HepG2 (cell line): ENCODE measurements around the gene SOX8. TPM values are rescaled to one million over a fixed set of nuclear protein-coding genes. Genes with fewer than 3 reads are reported as not detected.

Source experiments
- CBX2 ChIP-seq, 2 experiments: fragments of 200-600 bp in 1 of 2; sonication (generic); formaldehyde crosslinking in 1 of 2; IDR thresholded peaks; 2 replicates each; pipeline versions ENCODE4 v1.7.0 to v1.8.1; 2018 to 2022; ENCODE audit warnings: low read depth in 2 of 2, low read length in 1 of 2, mild to moderate bottlenecking in 1 of 2, missing genetic modification reagents in 1 of 2
- CCDC6 ChIP-seq: sonication (generic); formaldehyde crosslinking; IDR thresholded peaks from 2 replicates; pipeline ENCODE4 v1.8.1; 2022; ENCODE audit warnings: mild to moderate bottlenecking, missing genetic modification reagents, moderate library complexity
- DMTF1 ChIP-seq: sonication (generic); formaldehyde crosslinking; IDR thresholded peaks from 2 replicates; pipeline ENCODE4 v1.4.0; 2020; ENCODE audit warnings: mild to moderate bottlenecking, missing genetic modification reagents
- GTF3A ChIP-seq: sonication (generic); formaldehyde crosslinking; conservative IDR thresholded peaks from 2 replicates; pipeline ENCODE4 v1.4.0; 2020; ENCODE audit warnings: mild to moderate bottlenecking, missing genetic modification reagents
- KMT2A ChIP-seq: sonication (generic); formaldehyde crosslinking; IDR thresholded peaks from 2 replicates; pipeline ENCODE4 v1.4.0; 2020; ENCODE audit warnings: missing genetic modification reagents
- MEIS1 ChIP-seq: sonication (generic); formaldehyde crosslinking; IDR thresholded peaks from 2 replicates; pipeline ENCODE4 v1.9.0; 2021; ENCODE audit warnings: mild to moderate bottlenecking, missing genetic modification reagents, moderate library complexity, borderline replicate concordance
- NONO ChIP-seq, 2 experiments: fragments of 450-650 bp in 1 of 2; sonication (generic) in 1 of 2; formaldehyde crosslinking in 1 of 2; IDR thresholded peaks in 1 of 2; conservative IDR thresholded peaks in 1 of 2; 2 replicates each; pipeline versions ENCODE4 v1.6.1 to v1.8.0; 2017 to 2022; ENCODE audit warnings: mild to moderate bottlenecking in 1 of 2, missing genetic modification reagents in 1 of 2, moderate library complexity in 1 of 2
- PCBP1 ChIP-seq: fragments of 200-400 bp; formaldehyde crosslinking; IDR thresholded peaks from 2 replicates; pipeline ENCODE4 v1.6.1; 2017; ENCODE audit warnings: mild to moderate bottlenecking, low read depth, low read length, borderline replicate concordance
- POLR2G ChIP-seq: fragments of 200-400 bp; formaldehyde crosslinking; IDR thresholded peaks from 2 replicates; pipeline ENCODE4 v1.6.1; 2018; ENCODE audit warnings: mild to moderate bottlenecking, low read depth, low read length, moderate library complexity
- RCOR2 ChIP-seq: IDR thresholded peaks from 2 replicates; pipeline ENCODE4 v1.6.1; 2016; ENCODE audit warnings: missing biosample characterization, missing genetic modification reagents
- REXO4 ChIP-seq: sonication (generic); formaldehyde crosslinking; IDR thresholded peaks from 2 replicates; pipeline ENCODE4 v1.8.0; 2022; ENCODE audit warnings: missing genetic modification reagents, mild to moderate bottlenecking, borderline replicate concordance
- SALL1 ChIP-seq: sonication (generic); formaldehyde crosslinking; IDR thresholded peaks from 2 replicates; pipeline ENCODE4 v1.8.0; 2022; ENCODE audit warnings: mild to moderate bottlenecking, missing genetic modification reagents
- WIZ ChIP-seq: sonication (generic); formaldehyde crosslinking; IDR thresholded peaks from 2 replicates; pipeline ENCODE4 v1.5.1; 2020; ENCODE audit warnings: mild to moderate bottlenecking, missing genetic modification reagents
- ZBTB20 ChIP-seq: sonication (generic); formaldehyde crosslinking; IDR thresholded peaks from 2 replicates; pipeline ENCODE4 v1.8.1; 2023; ENCODE audit warnings: missing genetic modification reagents, low read depth, mild to moderate bottlenecking, borderline replicate concordance
- ZNF280B ChIP-seq: sonication (generic); formaldehyde crosslinking; IDR thresholded peaks from 2 replicates; pipeline ENCODE4 v1.5.0; 2020; ENCODE audit warnings: missing genetic modification reagents, mild to moderate bottlenecking, borderline replicate concordance
- ZNF557 ChIP-seq: sonication (generic); formaldehyde crosslinking; IDR thresholded peaks from 2 replicates; pipeline ENCODE4 v1.4.0; 2020; ENCODE audit warnings: missing genetic modification reagents
- ZNF678 ChIP-seq: sonication (generic); formaldehyde crosslinking; IDR thresholded peaks from 2 replicates; pipeline ENCODE4 v1.4.0; 2020; ENCODE audit warnings: mild to moderate bottlenecking, missing genetic modification reagents
- polyA plus RNA-seq, 8 experiments: library from polyadenylated mRNA; depleted of rRNA in 3 of 8; stranded (reverse) in 7 of 8; unstranded in 1 of 8; fragments of >200 nt; fragmentation: Illumina TruSeq in 4 of 8; extraction: Trizol in 4 of 8; gene quantifications; 2 replicates each; pipeline versions ENCODE4 v1.2.1 to v1.2.3, GENCODE V29; 2011 to 2016; ENCODE audit warnings: low read depth in 4 of 8, missing spikeins in 1 of 8, mixed read lengths in 1 of 8; ENCODE audit not compliant: insufficient read depth in 1 of 8
- total RNA-seq, 5 experiments: library from RNA; depleted of rRNA; stranded (reverse); fragments of >200 nt; fragmentation: Illumina TruSeq; extraction: Trizol; gene quantifications; 2 replicates each; pipeline ENCODE4 v1.2.3, GENCODE V29; 2016; ENCODE audit warnings: low read depth in 1 of 5
- TF ChIP-seq, protein P1 (sequence below): sonication (generic); formaldehyde crosslinking; IDR thresholded peaks from 2 replicates; pipeline ENCODE4 v1.4.0; 2020; ENCODE audit warnings: missing genetic modification reagents, mild to moderate bottlenecking, borderline replicate concordance
- TF ChIP-seq, protein P2 (sequence below): sonication (generic); formaldehyde crosslinking; IDR thresholded peaks from 2 replicates; pipeline ENCODE4 v1.4.0; 2020; ENCODE audit warnings: missing genetic modification reagents

Gene SOX8
- total and polyA plus RNA-seq, 2 of the 13 experiments (the other 11 are each of a cell fraction or from before 2014, with no cell fraction given): 0.20 to 0.28 TPM

GRCh38 chr16:972316-973002 lies 9.1 kb upstream of the SOX8 start (continued):
- TF ChIP-seq MEIS1 (CRISPR knock-in tag) (no peak), REXO4 (no peak), NONO (IDR thresholded peaks at IDR 0.05) (no peak), NONO (CRISPR knock-in tag; conservative IDR thresholded peaks at IDR 0.05) (no peak), CBX2 (IDR thresholded peaks at IDR 0.05; ENCODE audit: low read depth, low read length) (no peak), CBX2 (CRISPR knock-in tag; IDR thresholded peaks at IDR 0.05; ENCODE audit: low read depth) (peak; percentile 55; the same call in 1 of the 2 replicates), ZBTB20 (CRISPR knock-in tag) (0 out of 2 replicates have a peak, but pooled peaks have one; percentile 26), DMTF1 (CRISPR knock-in tag) (no peak), GTF3A (CRISPR knock-in tag) (no peak), KMT2A (CRISPR knock-in tag) (no peak), CCDC6 (CRISPR knock-in tag) (0 out of 2 replicates have a peak, but pooled peaks have one; percentile 23), ZNF678 (CRISPR knock-in tag) (no peak), ZNF557 (CRISPR knock-in tag) (no peak), RCOR2 (CRISPR knock-in tag) (no peak), PCBP1 (0 out of 2 replicates have a peak, but pooled peaks have one; percentile 21), ZNF280B (CRISPR knock-in tag) (peak; percentile 68; the same call in 1 of the 2 replicates), SALL1 (CRISPR knock-in tag) (peak; percentile 52; the same call in 1 of the 2 replicates), POLR2G (peak; percentile 71), WIZ (no peak)
- TF ChIP-seq, protein P1, sequence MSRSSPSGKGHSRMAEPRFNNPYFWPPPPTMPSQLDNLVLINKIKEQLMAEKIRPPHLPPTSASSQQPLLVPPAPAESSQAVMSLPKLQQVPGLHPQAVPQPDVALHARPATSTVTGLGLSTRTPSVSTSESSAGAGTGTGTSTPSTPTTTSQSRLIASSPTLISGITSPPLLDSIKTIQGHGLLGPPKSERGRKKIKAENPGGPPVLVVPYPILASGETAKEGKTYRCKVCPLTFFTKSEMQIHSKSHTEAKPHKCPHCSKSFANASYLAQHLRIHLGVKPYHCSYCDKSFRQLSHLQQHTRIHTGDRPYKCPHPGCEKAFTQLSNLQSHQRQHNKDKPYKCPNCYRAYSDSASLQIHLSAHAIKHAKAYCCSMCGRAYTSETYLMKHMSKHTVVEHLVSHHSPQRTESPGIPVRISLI (CRISPR knock-in tag): no peak
- TF ChIP-seq, protein P2, sequence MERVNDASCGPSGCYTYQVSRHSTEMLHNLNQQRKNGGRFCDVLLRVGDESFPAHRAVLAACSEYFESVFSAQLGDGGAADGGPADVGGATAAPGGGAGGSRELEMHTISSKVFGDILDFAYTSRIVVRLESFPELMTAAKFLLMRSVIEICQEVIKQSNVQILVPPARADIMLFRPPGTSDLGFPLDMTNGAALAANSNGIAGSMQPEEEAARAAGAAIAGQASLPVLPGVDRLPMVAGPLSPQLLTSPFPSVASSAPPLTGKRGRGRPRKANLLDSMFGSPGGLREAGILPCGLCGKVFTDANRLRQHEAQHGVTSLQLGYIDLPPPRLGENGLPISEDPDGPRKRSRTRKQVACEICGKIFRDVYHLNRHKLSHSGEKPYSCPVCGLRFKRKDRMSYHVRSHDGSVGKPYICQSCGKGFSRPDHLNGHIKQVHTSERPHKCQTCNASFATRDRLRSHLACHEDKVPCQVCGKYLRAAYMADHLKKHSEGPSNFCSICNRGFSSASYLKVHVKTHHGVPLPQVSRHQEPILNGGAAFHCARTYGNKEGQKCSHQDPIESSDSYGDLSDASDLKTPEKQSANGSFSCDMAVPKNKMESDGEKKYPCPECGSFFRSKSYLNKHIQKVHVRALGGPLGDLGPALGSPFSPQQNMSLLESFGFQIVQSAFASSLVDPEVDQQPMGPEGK (CRISPR knock-in tag): peak; percentile 61
